Naive thymus-derived CD4-positive, alpha-beta T cell (primary cell): ENCODE measurements around the gene RAE1. TPM values are rescaled to one million over a fixed set of nuclear protein-coding genes. Genes with fewer than 3 reads are reported as not detected.

Source experiments
- ATAC-seq: fragments of 150-1000 bp; cut with Tn5 transposase; 2 replicates; pipeline ENCODE4 v1.10.0; 2021; ENCODE audit warnings: mild to moderate bottlenecking, moderate library complexity
- CTCF ChIA-PET: fragments of 350-600 bp; sonication (Branson Sonifier 250); formaldehyde crosslinking; loops from one replicate; lab custom pipeline; 2021; ENCODE audit warnings: antibody characterized with exemption; lab: Charles Lee
- POLR2A ChIA-PET: fragments of 350-600 bp; sonication (Branson Sonifier 250); formaldehyde crosslinking; loops from one replicate; lab custom pipeline; 2021; ENCODE audit warnings: antibody characterized with exemption, inconsistent platforms; lab: Charles Lee
- DNase-seq, 9 donors: peaks; one replicate each; pipeline versions ENCODE4 v3.0.0 to v3.0.0-alpha.2; 2020 to 2022; ENCODE audit warnings: mixed read lengths in 1 of 9
- H3K27ac ChIP-seq: one replicate; pipeline ENCODE4 v1.7.0; 2013; ENCODE audit warnings: mild to moderate bottlenecking, low read depth, low read length, moderate library complexity
- H3K27me3 ChIP-seq, 2 donors: one replicate each; pipeline ENCODE4 v1.7.0; 2013; ENCODE audit warnings: low read length in 2 of 2, mild to moderate bottlenecking in 2 of 2, moderate library complexity in 2 of 2; ENCODE audit not compliant: control insufficient read depth in 2 of 2, insufficient read depth in 2 of 2
- H3K36me3 ChIP-seq, 3 experiments: 1 replicate in 2 of 3; 2 replicates in 1 of 3; pipeline ENCODE4 v1.7.0; 2013; ENCODE audit warnings: low read length in 3 of 3, mild to moderate bottlenecking in 3 of 3, moderate library complexity in 1 of 3; ENCODE audit not compliant: insufficient read depth in 3 of 3, control insufficient read depth in 2 of 3
- H3K4me1 ChIP-seq, 2 donors: one replicate each; pipeline ENCODE4 v1.7.0; 2013; ENCODE audit warnings: low read length in 2 of 2, mild to moderate bottlenecking in 2 of 2, moderate library complexity in 1 of 2; ENCODE audit not compliant: control insufficient read depth in 2 of 2, insufficient read depth in 2 of 2
- H3K4me3 ChIP-seq: 2 replicates; pipeline ENCODE4 v1.7.0; 2013; ENCODE audit warnings: mild to moderate bottlenecking, low read length
- H3K9me3 ChIP-seq, 3 experiments: 1 replicate in 2 of 3; 2 replicates in 1 of 3; pipeline ENCODE4 v1.7.0; 2013; ENCODE audit warnings: low read length in 3 of 3; ENCODE audit not compliant: control insufficient read depth in 2 of 3
- H3K27ac Mint-ChIP-seq, 9 donors: one replicate each; pipeline ENCODE4 v1.8.0; 2020 to 2022; ENCODE audit warnings: mixed read lengths in 9 of 9, mild to moderate bottlenecking in 8 of 9, moderate library complexity in 5 of 9, inconsistent platforms in 2 of 9
- H3K27me3 Mint-ChIP-seq, 5 donors: one replicate each; pipeline ENCODE4 v1.8.0; 2021 to 2022; ENCODE audit warnings: mixed read lengths in 5 of 5, mild to moderate bottlenecking in 1 of 5
- H3K36me3 Mint-ChIP-seq, 5 donors: one replicate each; pipeline ENCODE4 v1.8.0; 2020 to 2022; ENCODE audit warnings: mixed read lengths in 5 of 5, mild to moderate bottlenecking in 3 of 5, inconsistent platforms in 1 of 5
- H3K4me1 Mint-ChIP-seq, 7 donors: one replicate each; pipeline ENCODE4 v1.8.0; 2020 to 2022; ENCODE audit warnings: mixed read lengths in 7 of 7, mild to moderate bottlenecking in 3 of 7, inconsistent platforms in 1 of 7
- H3K4me3 Mint-ChIP-seq, 10 donors: one replicate each; pipeline ENCODE4 v1.8.0; 2020 to 2022; ENCODE audit warnings: mild to moderate bottlenecking in 10 of 10, mixed read lengths in 10 of 10, moderate library complexity in 6 of 10, inconsistent platforms in 2 of 10
- H3K9me3 Mint-ChIP-seq, 11 donors: one replicate each; pipeline ENCODE4 v1.8.0; 2020 to 2022; ENCODE audit warnings: mixed read lengths in 11 of 11, mild to moderate bottlenecking in 4 of 11, inconsistent platforms in 1 of 11, moderate library complexity in 1 of 11
- intact Hi-C, 2 donors: fragments of 100-400 bp; cut with micrococcal nuclease; formaldehyde crosslinking; loops; one replicate each; pipeline ENCODE4 v1.15.1; 2023
- polyA plus RNA-seq, 2 donors: library from polyadenylated mRNA; unstranded; fragments of 300-500 nt; fragmentation: Illumina TruSeq; gene quantifications; one replicate each; pipeline ENCODE4 v1.2.3, GENCODE V29; 2021
- total RNA-seq, 6 experiments: library from RNA in 5 of 6; stranded (reverse) in 5 of 6; gene quantifications; 1 replicate in 5 of 6; 2 replicates in 1 of 6; pipeline ENCODE4 v1.2.3 and lab custom pipeline; 2021 to 2026

Gene RAE1
- total and polyA plus RNA-seq, 7 experiments from 2014 or later: 31.0 to 65.1 (median 40.4) TPM

DNA sequence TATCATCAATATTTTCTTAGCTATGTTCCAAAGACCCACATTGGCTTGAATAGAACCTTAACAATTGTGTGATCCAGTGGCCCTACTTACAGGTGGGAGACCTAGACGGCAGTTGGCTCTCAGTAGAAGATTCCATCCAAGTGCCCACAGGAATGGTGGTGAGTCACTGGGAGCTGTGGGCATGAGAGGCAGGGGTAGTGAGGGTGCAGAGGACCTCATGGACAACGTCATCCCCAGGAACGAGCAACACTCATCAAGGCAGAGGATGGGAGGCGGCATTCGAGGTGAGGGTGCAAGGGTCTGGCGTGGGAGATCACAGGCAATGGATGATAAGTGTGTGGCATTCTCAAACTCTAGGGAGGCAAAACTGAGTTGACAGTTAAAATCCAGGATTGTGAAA is 38.9 kb upstream of the RAE1 start:
- ATAC-seq: no peak
- Histone ChIP-seq H3K4me3 (no peak overlapping the region), H3K4me1 (no peaks in the 10 kb centered on the region), H3K9me3 (no peaks in the 10 kb centered on the region), H3K27me3 (peaks cover 0 to 6% of the 10 kb centered on the region in 2 donors), H3K27ac (no peak overlapping the region), H3K36me3 (no peaks in the 10 kb centered on the region)
- Mint-ChIP-seq H3K4me1 (no peaks in the 10 kb centered on the region), H3K27me3 (peaks cover 3 to 27% (median 15%) of the 10 kb centered on the region in 5 donors), H3K36me3 (peaks cover 0 to 3% (median 0%) of the 10 kb centered on the region in 5 donors), H3K27ac (no peak overlapping the region), H3K4me3 (no peak overlapping the region), H3K9me3 (no peaks in the 10 kb centered on the region)
- no peak for DNase-seq
- intact Hi-C loops: no loop called here
- ChIA-PET POLR2A (no interaction called here), CTCF (no interaction called here)

DNA sequence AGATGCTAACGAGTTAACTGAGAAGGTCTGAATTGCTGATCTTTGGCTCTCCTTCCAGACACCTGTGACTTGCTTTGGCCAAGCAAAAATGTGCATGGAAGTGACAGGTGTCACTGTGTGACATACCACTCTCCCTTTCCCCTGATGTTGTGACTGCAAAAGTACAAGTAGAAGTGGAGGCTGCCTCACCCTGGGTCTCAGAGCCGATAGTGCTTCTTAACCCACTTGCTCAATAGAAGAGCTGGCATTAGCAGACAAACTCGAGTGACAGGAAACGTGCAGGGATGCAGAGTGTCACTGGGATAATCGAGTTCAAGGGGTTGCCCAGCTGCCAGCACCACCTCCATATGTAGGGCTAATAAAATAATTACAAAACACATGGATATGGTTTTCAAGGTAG is 37.8 kb upstream of the RAE1 start:
- no peak for DNase-seq
- POLR2A ChIA-PET: no interaction called here
- H3K9me3 Mint-ChIP-seq: no peaks in the 10 kb centered on the region

DNA sequence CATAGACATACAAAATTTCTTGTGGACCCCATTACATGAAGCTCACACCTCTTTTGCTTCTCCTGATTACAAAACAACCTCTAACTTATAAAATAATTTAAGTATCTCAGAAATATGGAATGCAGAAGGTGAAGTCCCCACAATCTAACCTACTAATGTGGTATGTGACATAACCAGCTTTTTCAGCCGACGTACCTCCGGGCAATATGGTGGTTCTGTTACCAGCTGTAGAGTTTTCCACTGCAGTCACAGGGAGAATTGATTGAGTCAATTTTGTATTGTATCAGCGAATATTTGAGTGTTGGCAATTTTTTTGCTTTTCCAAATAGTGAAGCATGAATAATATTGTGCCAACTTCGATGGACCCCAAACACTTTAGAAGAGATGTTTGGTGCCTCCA is 37.1 kb upstream of the RAE1 start:
- H3K4me3 ChIP-seq: no peak overlapping the region
- H3K36me3 ChIP-seq: no peaks in the 10 kb centered on the region
- H3K27me3 Mint-ChIP-seq: peaks cover 4 to 26% (median 12%) of the 10 kb centered on the region in 5 donors
- peaks cover 0 to 2% (median 0%) of the 10 kb centered on the region in 7 donors for H3K4me1 Mint-ChIP-seq
- ChIA-PET CTCF (no interaction called here), POLR2A (no interaction called here)
- H3K27ac Mint-ChIP-seq: no peak overlapping the region
- peaks cover 0 to 6% of the 10 kb centered on the region in 2 donors for H3K27me3 ChIP-seq
- no peaks in the 10 kb centered on the region for H3K9me3 Mint-ChIP-seq
- intact Hi-C loops: no loop called here
- no peaks in the 10 kb centered on the region for H3K9me3 ChIP-seq
- no peak overlapping the region for H3K27ac ChIP-seq
- no peaks in the 10 kb centered on the region for H3K36me3 Mint-ChIP-seq
- no peak for DNase-seq
- no peak overlapping the region for H3K4me3 Mint-ChIP-seq
- no peak for ATAC-seq
- H3K4me1 ChIP-seq: no peaks in the 10 kb centered on the region

More for the DNA sequence above, 37.8 kb upstream of the RAE1 start:
- Mint-ChIP-seq H3K4me1 (peaks cover 0 to 2% (median 0%) of the 10 kb centered on the region in 7 donors), H3K36me3 (no peaks in the 10 kb centered on the region), H3K4me3 (no peak overlapping the region), H3K27ac (no peak overlapping the region), H3K27me3 (peaks cover under 1 to 20% (median 11%) of the 10 kb centered on the region in 5 donors)
- H3K27ac ChIP-seq: no peak overlapping the region
- peaks cover 0 to 6% of the 10 kb centered on the region in 2 donors for H3K27me3 ChIP-seq
- CTCF ChIA-PET: no interaction called here
- no peak for ATAC-seq
- H3K36me3 ChIP-seq: no peaks in the 10 kb centered on the region
- H3K4me1 ChIP-seq: no peaks in the 10 kb centered on the region
- intact Hi-C loops: no loop called here
- no peaks in the 10 kb centered on the region for H3K9me3 ChIP-seq
- no peak overlapping the region for H3K4me3 ChIP-seq

DNA sequence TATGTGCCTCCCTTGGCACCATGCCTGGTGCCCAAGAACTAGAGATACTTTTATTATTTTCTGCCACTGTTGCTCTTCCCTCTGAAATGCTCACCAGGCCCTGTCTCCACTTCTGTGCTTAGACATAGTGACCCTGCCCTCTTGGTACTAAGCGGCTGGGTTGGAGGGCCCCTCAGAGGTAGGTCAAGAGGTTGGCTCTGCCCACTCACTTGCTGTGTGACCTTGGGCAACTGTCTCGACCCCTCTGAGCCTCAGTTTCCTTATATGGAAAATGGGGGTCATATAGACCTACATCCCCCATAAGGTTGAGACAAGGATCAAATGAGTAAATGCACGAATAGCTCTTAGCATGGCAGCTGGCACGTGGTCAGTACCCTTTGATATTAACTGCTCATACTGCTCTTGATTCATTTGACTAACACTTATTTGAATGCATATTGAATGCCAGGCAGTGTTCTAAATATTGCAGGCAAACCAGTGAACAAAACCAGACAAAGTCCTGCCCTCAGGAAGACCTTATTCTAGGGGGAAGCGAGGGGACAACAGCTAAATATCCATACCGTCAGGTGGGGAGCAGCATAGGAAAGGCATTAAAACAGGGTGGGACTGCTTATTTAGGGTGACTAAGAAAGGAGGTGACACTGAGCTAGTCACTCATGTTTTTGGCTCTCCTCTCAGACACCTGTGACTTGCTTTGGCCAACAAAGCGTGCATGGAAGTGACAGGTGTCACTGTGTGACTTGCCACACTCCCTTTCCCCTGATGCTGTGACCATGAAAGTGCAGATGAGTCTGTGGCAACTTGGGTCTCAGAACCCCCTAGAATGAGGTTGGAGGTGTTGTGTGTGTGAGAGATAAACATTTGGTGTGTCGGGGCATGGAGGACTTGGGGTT is 35.7 kb upstream of the RAE1 start:
- H3K36me3 Mint-ChIP-seq: no peaks in the 10 kb centered on the region
- ChIA-PET CTCF (no interaction called here), POLR2A (no interaction called here)
- no peak for DNase-seq
- H3K4me1 Mint-ChIP-seq: peaks cover 0 to 2% (median 0%) of the 10 kb centered on the region in 7 donors
- Histone ChIP-seq H3K27me3 (peaks cover 0 to 6% of the 10 kb centered on the region in 2 donors), H3K4me1 (no peaks in the 10 kb centered on the region), H3K4me3 (no peak overlapping the region), H3K36me3 (no peaks in the 10 kb centered on the region), H3K27ac (no peak overlapping the region), H3K9me3 (no peaks in the 10 kb centered on the region)
- intact Hi-C loops: no loop called here
- H3K27me3 Mint-ChIP-seq: peaks cover 11 to 23% (median 19%) of the 10 kb centered on the region in 5 donors
- ATAC-seq: no peak
- no peaks in the 10 kb centered on the region for H3K9me3 Mint-ChIP-seq
- no peak overlapping the region for H3K27ac Mint-ChIP-seq
- no peak overlapping the region for H3K4me3 Mint-ChIP-seq

DNA sequence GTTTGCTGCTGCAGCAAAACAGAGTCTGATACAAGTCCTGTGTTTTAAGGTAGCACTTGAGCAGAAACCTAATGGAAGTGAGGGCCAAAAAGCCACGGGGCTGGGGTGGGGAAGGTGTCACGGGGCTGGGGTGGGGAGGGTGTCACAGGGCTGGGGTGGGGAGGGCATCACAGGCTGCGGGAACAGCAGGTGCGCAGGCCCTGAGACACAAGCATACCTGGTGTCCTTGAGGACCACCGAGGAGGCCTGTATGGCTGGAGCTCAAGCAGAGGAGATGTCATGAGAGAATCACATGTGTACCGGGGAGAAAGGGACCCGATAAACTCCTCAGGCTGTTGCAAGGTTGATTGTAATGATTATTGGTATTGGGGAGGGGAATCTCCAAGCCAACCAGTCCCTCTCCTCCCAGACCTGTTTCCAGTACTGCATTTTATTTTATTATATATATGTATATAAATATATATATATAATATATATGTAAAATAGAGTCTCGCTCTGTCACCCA is 35.0 kb upstream of the RAE1 start:
- Histone ChIP-seq H3K27ac (no peak overlapping the region), H3K9me3 (no peaks in the 10 kb centered on the region), H3K4me3 (no peak overlapping the region), H3K4me1 (no peaks in the 10 kb centered on the region), H3K36me3 (no peaks in the 10 kb centered on the region), H3K27me3 (peaks cover 0 to 6% of the 10 kb centered on the region in 2 donors)
- no peaks in the 10 kb centered on the region for H3K36me3 Mint-ChIP-seq
- H3K27me3 Mint-ChIP-seq: peaks cover 12 to 25% (median 22%) of the 10 kb centered on the region in 5 donors
- ATAC-seq: no peak
- no peak overlapping the region for H3K27ac Mint-ChIP-seq
- intact Hi-C loops: no loop called here
- ChIA-PET CTCF (no interaction called here), POLR2A (no interaction called here)
- no peaks in the 10 kb centered on the region for H3K9me3 Mint-ChIP-seq
- H3K4me1 Mint-ChIP-seq: peaks cover 0 to 2% (median 0%) of the 10 kb centered on the region in 7 donors
- no peak overlapping the region for H3K4me3 Mint-ChIP-seq
- no peak for DNase-seq

DNA sequence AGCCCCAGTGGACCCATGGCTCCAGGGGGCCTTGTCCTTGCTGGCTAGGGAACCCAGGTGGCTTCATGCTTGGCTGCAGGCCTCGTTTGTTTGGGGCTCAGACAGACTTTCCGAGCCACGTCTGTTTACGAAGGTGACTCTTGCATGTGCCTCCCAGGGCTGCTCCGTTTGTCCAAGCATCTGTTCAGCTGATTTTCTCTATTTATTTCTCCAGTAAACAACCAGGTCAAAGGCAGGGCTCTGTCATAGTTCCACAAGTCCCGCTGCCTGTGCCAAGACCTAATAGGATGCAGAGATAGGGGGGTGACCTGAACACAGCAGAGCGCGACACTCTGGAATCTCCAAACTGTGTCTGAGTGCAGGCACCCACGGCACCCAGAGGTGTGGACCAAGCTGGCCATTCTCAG is 34.3 kb upstream of the RAE1 start:
- Histone ChIP-seq H3K9me3 (no peaks in the 10 kb centered on the region), H3K27ac (no peak overlapping the region), H3K27me3 (peaks cover 0 to 6% of the 10 kb centered on the region in 2 donors), H3K36me3 (no peaks in the 10 kb centered on the region), H3K4me3 (no peak overlapping the region), H3K4me1 (no peaks in the 10 kb centered on the region)
- H3K9me3 Mint-ChIP-seq: no peaks in the 10 kb centered on the region
- CTCF ChIA-PET: no interaction called here
- intact Hi-C loops: no loop called here
- ATAC-seq: no peak
- H3K27ac Mint-ChIP-seq: no peak overlapping the region
- POLR2A ChIA-PET: no interaction called here
- peaks cover 0 to 2% (median 0%) of the 10 kb centered on the region in 5 donors for H3K36me3 Mint-ChIP-seq
- no peak overlapping the region for H3K4me3 Mint-ChIP-seq
- H3K4me1 Mint-ChIP-seq: peaks cover 0 to 2% (median 0%) of the 10 kb centered on the region in 7 donors
- no peak for DNase-seq
- peaks cover 19 to 32% (median 28%) of the 10 kb centered on the region in 5 donors for H3K27me3 Mint-ChIP-seq
